GM12878 (cell line): ENCODE measurements around the gene CARMIL3. TPM values are rescaled to one million over a fixed set of nuclear protein-coding genes. Genes with fewer than 3 reads are reported as not detected.

Experiments used
- ASH2L ChIP-seq: fragments of 300-600, 200-600 bp; sonication (generic); IDR thresholded peaks from 2 replicates; pipeline ENCODE4 v1.6.1; 2017; ENCODE audit warnings: low read depth, mild to moderate bottlenecking, borderline replicate concordance
- CBFB ChIP-seq: IDR thresholded peaks from 2 replicates; pipeline ENCODE4 v1.6.1; 2016; ENCODE audit warnings: antibody characterized with exemption, low read depth
- FOXM1 ChIP-seq: IDR thresholded peaks from 2 replicates; pipeline ENCODE4 v1.6.1; 2012; ENCODE audit warnings: low read depth, mild to moderate bottlenecking, inconsistent platforms, low read length, moderate library complexity
- HDAC6 ChIP-seq: fragments of 200-600 bp; sonication (generic); IDR thresholded peaks from one replicate; pipeline ENCODE4 v1.8.0; 2017; ENCODE audit warnings: antibody characterized with exemption; ENCODE audit not compliant: unreplicated experiment
- HDGF ChIP-seq: fragments of 450-650 bp; IDR thresholded peaks from 2 replicates; pipeline ENCODE4 v1.6.1; 2016; ENCODE audit warnings: antibody characterized with exemption
- IRF3 ChIP-seq: fragments of 450-650 bp; IDR thresholded peaks from 2 replicates; pipeline ENCODE4 v1.6.1; 2014; ENCODE audit warnings: mild to moderate bottlenecking
- NKRF ChIP-seq: fragments of 450-650 bp; conservative IDR thresholded peaks from 2 replicates; pipeline ENCODE4 v1.6.1; 2017; ENCODE audit warnings: mild to moderate bottlenecking, moderate library complexity
- RBBP5 ChIP-seq: fragments of 200-600 bp; sonication (generic); conservative IDR thresholded peaks from 2 replicates; pipeline ENCODE4 v1.6.1; 2016
- RCOR1 ChIP-seq: conservative IDR thresholded peaks from 2 replicates; pipeline ENCODE4 v1.6.1; 2012; ENCODE audit warnings: low read depth, low read length, improper control_type of control experiment
- RELA ChIP-seq: fragments of 450-650 bp; IDR thresholded peaks from 2 replicates; pipeline ENCODE4 v1.8.0; 2014; ENCODE audit warnings: borderline replicate concordance; ENCODE audit not compliant: partially characterized antibody
- WRNIP1 ChIP-seq: IDR thresholded peaks from 2 replicates; pipeline ENCODE4 v1.6.1; 2011; ENCODE audit warnings: low read depth, low read length, improper control_type of control experiment, borderline replicate concordance
- ZNF592 ChIP-seq: fragments of 450-650 bp; IDR thresholded peaks from 2 replicates; pipeline ENCODE4 v1.6.1; 2017; ENCODE audit warnings: mild to moderate bottlenecking, moderate library complexity
- polyA plus RNA-seq, 11 experiments: library from polyadenylated mRNA; depleted of rRNA in 4 of 11; unstranded in 6 of 11; stranded (reverse) in 5 of 11; fragments of >200 nt; fragmentation: Nextera tagmentation in 4 of 11; fragmentation: Illumina TruSeq in 1 of 11; extraction: Ambion mirVana in 4 of 11; extraction: Trizol in 1 of 11; gene quantifications; 1 replicate in 1 of 11; 2 replicates in 10 of 11; pipeline versions ENCODE4 v1.2.1 to v1.2.3, GENCODE V29; 2011 to 2016; ENCODE audit warnings: inconsistent platforms in 2 of 11, missing spikeins in 2 of 11, low read depth in 1 of 11
- total RNA-seq, 4 experiments: library from RNA; depleted of rRNA in 3 of 4; stranded (reverse); fragments of >200 nt in 3 of 4; fragmentation: Illumina TruSeq in 1 of 4; extraction: Trizol in 1 of 4; gene quantifications; 2 replicates each; pipeline versions ENCODE4 v1.2.1 to v1.2.3, GENCODE V29; 2013 to 2021
- TF ChIP-seq, protein P1 (sequence below), 3 experiments: IDR thresholded peaks in 2 of 3; conservative IDR thresholded peaks in 1 of 3; 2 replicates each; pipeline ENCODE4 v1.5.1; 2011; ENCODE audit warnings: low read depth in 3 of 3, low read length in 3 of 3, mild to moderate bottlenecking in 3 of 3, control low read depth in 2 of 3, moderate library complexity in 2 of 3, inconsistent platforms in 1 of 3, mixed read lengths in 1 of 3; ENCODE audit not compliant: control insufficient read depth in 2 of 3, insufficient read depth in 1 of 3; ENCODE audit errors: extremely low read depth in 1 of 3

Gene CARMIL3
- total and polyA plus RNA-seq, 10 of the 15 experiments (the other 5 are each of a cell fraction or from before 2014, with no cell fraction given), result 0.09 to 0.32 (median 0.25) TPM; not detected in 3

DNA sequence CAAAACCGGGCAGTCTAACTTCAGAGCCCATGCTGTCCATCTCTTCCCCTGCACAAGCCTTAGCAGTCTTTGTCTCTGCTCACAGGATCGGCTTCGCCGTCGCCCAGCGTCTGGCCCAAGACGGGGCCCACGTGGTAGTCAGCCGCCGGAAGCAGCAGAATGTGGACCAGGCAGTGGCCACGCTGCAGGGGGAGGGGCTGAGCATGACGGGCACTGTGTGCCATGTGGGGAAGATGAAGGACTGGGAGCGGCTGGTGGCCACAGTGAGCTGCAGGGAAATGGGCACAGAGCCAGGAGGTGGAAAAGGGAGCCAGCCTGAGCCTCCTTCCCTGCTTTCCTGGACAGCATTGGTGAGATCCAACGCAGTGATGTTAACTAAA is 14.2 kb upstream of the CARMIL3 start (continued):
- TF ChIP-seq NKRF (no peak), IRF3 (no peak), HDGF (no peak), RBBP5 (no peak), HDAC6 (no peak), CBFB (no peak), ASH2L (no peak), RELA (no peak), FOXM1 (no peak), ZNF592 (no peak), WRNIP1 (no peak), RCOR1 (no peak)
- TF ChIP-seq, protein P1, sequence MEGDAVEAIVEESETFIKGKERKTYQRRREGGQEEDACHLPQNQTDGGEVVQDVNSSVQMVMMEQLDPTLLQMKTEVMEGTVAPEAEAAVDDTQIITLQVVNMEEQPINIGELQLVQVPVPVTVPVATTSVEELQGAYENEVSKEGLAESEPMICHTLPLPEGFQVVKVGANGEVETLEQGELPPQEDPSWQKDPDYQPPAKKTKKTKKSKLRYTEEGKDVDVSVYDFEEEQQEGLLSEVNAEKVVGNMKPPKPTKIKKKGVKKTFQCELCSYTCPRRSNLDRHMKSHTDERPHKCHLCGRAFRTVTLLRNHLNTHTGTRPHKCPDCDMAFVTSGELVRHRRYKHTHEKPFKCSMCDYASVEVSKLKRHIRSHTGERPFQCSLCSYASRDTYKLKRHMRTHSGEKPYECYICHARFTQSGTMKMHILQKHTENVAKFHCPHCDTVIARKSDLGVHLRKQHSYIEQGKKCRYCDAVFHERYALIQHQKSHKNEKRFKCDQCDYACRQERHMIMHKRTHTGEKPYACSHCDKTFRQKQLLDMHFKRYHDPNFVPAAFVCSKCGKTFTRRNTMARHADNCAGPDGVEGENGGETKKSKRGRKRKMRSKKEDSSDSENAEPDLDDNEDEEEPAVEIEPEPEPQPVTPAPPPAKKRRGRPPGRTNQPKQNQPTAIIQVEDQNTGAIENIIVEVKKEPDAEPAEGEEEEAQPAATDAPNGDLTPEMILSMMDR (IDR thresholded peaks at IDR 0.05 in 2 of 3, conservative IDR thresholded peaks at IDR 0.05 in 1 of 3; ENCODE audit: control insufficient read depth in 2 of 3, extremely low read depth in 1 of 3, insufficient read depth in 1 of 3, low read depth in 3 of 3, low read length in 3 of 3), result no peak
